HG02938 (cell line): Measurements from ENCODE around the gene RHOH.

ENCODE experiments used
- ATAC-seq: cut with Tn5 transposase; IDR thresholded peaks from one replicate; pipeline ENCODE4 v1.9.1; 2021; ENCODE audit warnings: mild to moderate bottlenecking, moderate library complexity; ENCODE audit not compliant: unreplicated experiment

Gene RHOH

DNA sequence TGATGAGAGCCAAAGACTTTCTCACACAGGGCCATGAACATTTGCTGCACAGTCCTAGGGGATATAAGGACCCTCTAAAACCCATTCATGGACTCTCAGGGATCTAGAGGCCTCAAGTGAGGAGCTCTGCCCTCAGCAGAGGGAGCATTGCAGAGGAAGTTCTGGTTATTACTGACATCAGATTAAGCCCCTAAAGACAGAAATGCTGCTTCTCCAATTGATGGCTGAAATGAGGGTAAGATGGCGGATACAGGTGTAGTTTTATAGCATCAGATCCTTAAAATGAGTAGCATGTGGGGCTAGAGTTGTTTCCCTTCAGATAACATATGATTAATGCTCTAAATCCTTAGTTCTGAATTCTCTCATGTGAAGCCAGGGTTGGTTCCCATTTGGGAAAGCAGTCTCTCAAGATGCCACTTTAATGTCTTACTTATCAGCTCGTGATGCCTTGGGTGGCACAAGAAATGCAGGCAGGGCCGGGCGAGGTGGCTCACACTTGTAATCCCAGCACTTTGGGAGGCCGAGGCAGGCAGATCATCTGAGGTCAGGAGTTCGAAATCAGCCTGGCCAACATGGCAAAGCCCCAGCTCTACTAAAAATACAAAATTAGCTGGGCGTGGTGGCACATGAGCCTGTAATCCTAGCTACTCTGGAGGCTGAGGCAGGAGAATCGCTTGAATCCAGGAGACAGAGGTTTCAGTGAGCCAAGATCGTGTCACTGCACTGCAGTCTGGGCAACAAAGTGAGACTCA, 7.9 kb downstream of the RHOH start:
- no peak for ATAC-seq

DNA sequence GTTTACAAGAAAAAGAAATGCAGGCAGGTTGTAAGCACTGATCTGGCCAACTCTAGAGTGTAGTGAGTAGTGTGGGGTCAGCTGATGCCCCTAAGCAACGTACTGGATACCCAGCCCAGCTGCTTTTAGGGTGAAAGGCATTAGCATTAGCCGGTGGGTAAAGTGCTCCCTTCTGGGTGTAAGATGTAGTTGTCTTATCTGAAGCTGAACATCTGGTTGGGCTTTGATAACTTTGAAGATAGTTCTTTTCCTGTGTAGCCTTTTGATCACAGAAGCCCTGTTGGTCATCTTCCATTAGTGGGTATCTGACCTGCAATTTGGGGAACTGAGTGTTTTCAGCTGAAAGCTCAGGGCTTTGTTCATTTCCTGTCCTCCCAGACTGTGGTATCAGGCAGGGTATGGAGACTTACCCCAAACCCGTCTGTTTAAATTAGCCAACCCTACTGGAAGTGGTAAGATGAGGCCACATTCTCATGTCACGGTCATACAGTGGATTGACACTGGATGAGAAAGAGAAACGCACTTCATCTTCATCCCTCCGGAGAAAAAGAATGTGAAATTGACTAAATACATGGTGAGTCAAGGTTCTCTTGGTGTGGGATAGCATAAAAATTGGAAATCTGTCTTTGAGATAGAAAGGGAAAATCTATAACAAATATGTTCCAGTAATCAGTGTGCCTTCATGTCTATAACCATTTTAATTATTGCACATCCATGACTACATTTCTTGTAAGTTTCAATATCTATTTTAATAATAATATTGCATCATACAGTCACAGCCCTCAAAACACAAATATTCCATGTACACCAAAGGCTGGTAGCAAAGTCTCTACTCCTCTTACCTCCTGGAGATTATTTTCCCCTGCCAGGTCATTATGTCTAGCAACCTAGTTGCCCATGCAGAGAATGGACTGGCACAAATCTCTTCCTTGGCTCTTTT, 8.7 kb downstream of the RHOH start:
- peak; percentile 53 for ATAC-seq

DNA sequence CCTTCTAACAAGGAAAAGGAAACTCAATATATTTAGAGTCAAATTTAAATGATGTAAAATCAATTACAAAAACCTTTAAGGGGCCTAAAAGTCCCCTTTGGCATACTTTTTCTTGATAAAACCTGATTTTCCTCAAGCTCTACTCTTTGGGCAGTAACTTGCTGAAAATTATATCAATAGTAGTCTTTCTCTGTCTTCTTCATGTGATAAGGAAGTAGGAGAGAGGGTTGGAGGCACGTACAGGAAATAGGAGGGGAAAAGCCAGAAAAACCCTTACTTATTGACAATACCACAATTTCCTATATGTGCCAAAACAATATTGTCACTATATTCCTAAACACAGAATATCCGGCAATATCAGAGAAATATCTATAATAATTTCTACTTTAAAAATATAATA, 9.6 kb downstream of the RHOH start:
- no peak for ATAC-seq

DNA sequence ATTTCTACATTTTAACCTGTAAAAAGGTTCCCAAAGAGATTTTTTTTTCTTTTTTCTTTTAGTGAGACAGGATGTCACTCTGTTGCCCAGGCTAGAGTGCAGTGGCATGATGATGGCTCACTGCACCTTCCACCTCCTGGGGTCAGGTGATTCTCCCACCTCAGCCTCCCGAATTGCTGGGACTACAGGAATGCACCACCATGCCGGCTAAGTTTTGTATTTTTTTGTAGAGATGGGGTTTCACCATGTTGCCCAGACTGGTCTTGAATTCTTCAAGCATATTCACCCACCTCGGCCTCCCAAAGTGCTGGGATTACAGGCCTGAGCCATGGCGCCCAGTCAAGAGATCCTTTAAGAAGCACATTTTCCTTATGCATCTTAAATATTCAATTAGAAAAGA, 12.6 kb downstream of the RHOH start:
- no peak for ATAC-seq

DNA sequence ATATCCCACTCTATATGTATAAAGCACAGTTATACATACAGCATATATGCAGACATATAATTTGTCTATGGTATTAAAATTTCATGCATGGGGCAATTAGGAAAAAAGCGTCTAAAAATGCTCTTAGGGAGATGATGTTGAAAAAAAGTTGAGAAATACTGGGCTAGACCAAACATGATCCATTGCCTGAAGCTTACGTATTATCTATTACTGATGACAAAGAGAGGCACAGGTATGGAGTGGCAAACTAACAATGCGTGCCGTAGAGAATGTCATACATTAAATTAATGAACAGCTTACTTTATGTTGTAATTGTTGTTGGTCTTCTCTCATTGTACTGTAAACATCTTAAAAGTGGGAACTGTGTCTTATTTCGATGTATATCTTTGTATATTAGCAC, 13.9 kb downstream of the RHOH start:
- no peak for ATAC-seq

DNA sequence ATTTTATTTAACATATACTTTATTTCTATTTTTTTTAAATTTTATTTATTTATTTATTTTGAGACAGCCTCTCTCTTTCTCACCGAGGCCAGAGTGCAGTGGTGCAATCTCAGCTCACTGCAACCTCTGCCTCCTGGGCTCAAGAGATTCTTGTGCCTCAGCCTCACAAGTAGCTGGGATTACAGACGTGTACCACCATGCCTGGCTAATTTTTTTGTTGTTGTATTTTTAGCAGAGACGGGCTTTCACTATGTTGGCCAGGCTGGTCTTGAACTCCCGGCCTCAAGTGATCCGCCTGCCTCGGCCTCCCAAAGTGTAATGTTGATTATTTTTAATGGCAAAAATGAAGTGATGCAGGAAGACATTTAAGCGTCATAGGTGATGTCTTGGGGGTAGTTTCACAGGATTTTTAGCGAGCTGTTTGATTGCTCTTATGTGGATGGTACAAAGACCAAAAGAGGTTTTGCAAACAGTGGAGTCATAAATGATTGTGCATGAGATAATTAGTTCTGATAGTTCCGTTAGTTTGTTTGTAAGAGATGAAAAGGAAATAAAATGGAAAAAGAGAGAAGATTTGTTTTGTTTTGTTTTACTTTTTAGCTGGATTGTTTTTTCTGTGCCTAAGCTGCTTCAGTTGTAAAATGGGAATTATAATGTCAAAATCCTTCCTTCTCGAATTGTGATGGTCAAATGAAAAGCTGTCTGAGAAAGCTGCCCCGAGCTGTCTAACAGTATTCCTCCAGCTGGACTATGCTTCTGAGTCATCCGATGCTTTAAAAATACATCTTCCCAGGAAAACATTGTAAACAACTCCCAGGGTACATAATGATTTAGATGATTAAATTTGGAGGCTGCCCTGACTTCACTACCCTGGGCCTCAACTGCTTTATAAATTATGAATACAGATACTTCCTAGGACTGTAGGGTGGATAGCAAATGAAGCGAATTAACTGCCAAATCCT, 14.7 kb downstream of the RHOH start:
- ATAC-seq = no peak

DNA sequence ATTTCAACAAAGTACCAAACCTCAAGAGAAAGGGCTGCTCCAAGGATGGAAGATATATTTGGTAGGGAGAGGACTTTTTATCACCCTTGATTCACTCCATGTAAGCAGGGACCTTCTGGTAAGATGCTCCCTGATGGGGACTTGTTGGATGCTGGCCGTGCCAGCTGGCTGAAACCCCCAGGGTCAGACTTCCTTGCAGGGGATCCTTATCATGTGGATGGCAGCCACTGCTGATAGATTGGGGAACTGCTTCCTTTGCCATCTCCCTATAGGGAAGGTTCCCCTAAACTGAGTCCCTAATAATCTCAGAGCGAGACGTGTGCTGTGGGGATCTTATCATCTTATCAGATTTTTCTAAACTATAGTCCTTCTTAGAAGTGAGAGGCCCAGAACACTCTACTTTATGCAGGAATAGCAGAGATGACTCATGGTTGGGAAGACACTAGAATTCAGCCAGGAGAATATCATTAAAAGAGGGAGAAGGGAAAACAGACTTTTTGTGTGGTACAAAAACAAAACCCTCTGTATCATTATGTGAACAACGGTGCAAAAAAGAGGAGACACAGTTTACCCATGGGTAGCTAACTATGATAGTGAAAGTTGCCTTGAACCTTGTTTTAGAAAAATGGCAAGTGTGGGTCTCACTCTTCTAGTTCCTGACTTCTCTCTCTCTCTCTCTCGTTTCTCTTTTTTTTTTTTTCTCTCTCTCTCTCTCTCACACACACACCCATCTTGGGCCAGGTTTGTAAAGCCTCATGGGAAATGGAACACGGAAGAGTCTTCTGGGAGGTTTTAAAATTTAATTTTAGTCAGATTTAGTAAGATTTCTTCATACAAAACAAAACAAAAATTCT, 16.1 kb downstream of the RHOH start:
- no peak for ATAC-seq

DNA sequence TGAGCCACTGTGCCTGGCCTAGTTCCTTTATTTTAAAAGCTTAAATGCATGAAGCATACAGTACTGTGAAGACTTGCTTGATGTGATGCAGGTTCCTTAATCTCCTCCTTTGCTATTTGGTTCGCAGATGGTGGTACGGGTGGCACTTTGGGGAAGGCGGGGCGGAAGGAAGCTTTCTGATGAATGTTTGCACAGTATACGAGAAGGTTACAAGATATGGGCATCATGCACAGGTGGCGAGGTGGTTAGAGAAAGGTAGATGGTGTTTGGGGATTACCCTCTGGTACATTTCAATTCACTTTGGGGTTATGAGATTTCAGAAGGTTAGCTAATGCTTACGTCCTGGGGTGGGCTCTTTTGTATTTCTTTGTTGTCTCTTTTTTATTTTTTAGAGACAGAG, 17.2 kb downstream of the RHOH start:
- no peak for ATAC-seq

DNA sequence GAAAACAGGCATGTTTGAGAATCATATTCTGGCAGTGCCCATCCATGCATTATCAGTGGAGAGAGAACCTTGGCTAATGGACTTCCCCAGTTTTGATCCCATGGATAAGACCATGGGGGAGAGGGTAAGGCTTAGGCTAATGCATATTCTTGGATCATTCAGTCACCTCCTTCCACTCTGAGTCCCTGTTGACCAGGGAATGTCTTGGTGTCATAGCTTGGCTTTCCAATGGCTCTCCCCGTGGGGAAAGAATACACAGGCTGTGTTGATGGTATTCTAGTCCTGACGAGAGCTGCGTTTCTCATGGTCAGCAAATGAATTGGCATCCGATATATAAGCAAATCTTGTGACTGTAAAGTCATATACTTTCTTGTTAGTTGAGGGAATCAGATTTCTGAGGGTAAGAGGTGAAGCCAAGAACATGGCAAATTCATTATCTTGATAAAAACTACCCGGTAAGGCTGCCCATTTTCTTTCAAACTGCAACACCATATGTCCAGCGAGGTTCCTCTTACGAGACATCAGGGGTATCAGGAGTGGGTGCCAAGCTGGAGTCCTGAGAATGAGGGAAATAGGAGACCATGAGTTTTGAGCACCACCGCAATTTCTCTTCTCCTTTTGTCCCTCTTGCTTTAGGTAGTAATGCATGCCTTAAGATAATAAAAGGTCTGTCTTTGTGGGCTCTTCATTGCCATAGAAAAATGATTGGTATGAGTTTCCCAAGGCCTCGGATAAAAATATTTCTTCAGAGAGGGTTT, 18.0 kb downstream of the RHOH start:
- ATAC-seq = no peak

DNA sequence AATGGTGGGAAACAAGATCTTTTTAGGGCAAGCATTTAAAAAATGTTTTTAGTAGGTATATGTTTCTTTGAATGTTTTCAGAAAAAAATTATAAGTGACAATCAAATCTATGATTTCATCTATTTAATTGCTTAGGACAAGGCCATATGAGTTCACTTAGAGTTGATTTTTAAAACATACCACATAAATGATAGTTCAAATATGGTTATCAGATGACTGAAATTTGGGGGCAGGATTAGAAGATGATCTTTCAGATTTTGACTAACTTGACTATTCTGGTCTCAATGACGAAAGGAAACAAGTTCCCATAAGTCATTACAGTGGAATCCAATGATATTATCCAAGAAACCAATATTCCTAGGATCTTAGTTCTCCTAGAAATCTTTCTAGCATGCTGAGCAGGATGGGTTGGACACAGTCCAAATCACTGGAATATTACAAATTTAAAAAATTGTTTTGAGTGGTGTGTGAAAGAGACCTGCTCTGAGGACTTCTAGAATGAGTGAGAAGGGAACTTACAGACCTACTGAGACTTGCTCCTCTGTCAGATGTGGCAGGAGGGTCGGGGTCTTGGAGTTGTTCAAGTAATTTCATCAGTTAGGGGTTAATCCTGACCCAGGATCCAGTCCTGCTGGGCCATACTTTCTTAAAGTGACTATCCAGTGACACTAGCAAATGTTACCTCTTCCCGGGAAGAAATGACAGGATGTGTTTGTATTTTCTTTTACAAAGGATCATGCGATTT, 20.0 kb downstream of the RHOH start:
- no peak for ATAC-seq

DNA sequence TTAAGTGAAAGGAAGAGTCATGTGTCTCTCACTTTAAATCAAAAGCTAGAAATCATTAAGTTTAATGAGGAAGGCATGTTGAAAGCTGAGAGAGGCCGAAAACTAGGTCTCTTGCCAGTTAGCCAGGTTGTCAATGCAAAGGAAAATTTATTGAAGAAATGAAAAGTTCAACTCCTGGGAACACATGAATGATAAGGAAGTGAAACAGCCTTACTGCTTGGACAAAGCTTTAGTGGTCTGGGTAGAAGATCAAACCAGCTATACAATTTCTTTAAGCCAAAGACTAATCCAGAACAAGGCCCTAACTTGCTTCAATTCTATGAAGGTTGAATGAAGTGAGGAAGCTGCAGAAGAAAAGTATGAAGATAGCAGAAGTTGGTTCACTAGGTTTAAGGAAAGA, 24.9 kb downstream of the RHOH start:
- no peak for ATAC-seq

DNA sequence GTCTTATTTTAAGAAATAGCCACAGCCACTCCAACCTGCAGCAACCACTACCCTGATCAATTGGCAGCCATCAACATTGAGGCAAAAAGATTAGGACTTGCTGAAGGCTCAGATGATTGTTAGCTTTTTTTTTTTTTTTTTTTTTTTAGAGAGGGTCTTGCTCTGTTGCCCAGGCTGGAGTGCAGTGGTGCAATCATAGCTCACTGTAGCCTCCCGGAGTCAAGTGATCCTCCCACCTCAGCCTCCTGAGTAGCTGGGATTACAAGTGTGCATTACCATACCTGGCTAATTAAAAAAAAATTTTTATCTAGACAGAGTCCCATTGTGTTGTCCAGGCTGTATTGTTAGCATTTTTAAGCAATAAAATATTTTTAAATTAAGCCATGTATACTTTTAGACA, 26.5 kb downstream of the RHOH start:
- ATAC-seq = no peak

DNA sequence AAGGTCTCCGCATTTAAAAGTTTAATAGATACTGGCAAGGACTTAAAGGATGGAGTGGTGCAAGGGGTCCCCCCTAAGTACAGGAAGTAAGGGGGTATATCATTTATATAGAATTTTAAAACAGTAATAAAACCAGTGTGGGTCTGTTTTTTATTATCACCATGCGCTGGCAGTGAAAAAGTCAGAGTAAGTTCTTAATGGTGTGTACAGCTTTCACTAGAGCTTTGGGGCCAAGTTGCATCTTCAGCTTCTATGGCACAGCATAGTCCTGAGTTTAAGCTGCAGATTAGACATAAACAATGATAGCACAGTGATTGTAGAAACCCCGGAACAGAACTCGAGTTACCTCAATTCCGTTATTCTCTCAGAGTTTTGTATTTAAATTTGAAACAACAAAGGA, 27.6 kb downstream of the RHOH start:
- ATAC-seq = no peak

DNA sequence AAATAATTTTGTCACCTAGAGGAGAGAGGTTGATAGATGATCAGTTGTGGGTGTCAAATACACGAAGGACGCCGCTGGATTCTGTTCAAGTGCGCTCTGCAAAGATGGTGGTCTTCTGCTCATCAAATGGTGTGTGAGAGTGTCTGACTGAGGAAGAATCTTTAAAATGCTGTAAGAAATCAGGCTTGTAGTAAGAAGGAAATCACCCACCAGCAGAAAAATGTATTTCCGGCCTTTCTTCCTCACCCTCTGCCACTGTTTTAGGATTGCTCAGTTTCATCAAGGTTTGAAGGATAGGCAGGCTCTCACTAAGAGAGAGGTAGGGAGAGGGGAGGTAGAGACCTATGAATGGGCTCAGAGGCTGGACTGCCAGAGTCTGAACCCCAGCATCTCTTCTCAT, 28.7 kb downstream of the RHOH start:
- no peak for ATAC-seq

DNA sequence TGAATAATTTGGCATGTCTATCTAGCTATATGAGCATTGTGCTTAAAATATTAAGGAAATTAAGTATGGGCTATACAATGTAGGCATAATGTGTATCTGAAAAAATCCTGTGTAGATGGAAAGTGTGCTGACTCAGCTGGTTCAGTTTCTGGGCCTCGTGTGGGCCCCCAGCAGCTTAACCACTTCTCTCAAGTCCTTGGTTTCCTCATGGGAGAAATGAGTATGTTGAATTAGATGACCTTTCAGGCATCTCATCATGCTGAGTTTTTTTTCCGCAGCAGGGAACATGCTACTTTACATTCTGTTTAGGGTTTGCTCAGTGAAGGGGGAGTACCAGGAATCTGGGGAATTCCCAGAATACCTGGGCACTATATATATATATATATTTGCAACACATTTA, 30.5 kb downstream of the RHOH start:
- ATAC-seq = peak; percentile 51

DNA sequence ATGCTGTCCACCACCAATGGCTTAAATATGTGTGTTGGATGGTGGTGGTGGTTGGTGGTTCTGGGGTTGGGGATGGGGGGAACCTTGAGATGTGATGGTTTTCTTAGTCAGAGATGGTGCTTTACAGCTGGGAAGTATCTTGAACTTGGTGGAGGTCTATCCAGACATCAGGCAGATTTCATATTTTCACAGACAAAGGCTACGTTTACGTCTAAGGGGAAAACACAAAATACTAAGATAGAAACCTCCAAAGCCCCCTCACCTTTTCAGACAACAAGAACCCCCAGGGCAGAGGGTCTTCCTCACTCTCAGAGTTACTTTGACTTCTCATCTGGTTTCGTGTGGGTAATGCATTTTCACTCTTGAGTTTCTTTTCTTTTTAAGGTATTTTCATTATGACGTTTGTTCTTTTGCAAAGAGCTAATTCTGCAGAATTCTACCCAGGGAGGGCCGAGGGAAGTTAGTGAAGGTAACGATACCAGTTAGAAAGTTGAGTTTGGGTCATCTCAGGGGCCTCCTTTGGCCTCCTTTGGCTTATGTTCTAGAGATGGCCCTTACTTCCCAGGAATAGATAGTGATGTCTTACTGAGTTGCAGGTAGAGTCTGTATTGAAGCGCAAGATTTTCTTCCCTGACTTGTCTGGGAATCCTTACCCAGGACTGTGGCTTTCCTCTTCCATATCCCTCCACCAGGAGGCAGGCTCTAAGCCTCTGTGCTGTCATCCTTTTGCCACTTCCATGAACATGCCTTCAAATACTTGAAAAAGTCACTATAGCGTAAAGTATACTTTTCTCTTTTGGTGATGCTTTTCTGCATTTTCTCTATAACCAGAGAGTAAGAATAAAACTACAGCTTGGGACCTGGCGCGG, 31.9 kb downstream of the RHOH start:
- peak; percentile 56 for ATAC-seq

DNA sequence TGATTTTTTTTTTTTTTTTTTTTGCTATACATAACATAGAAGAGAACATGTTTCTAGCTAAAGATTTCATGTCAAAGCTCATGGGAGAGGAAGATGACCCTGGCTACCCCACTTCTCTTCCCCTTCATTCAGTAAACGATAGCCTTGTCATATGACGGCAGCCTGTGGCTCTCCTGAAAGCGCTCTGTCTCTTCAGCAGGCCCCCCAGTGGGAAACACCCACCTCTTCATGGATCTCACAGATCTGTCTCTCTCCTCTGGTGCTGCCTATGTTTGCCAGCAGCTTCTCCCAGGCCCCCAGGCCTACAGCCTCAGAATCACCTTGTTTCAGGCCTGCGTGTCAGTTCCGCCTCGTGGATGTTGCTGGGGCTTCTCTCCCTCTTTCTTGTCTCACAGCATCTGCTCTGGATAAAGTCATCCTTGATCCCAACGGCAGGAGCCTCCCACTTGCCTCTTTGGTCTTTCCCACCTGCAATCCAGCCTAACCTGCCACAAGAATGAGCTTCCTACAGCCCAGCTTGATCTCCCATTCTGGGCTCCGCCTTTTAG, 34.6 kb downstream of the RHOH start:
- no peak for ATAC-seq
